Activated T-helper 2 cell treated with anti-CD3 and anti-CD28 coated beads, Interferon-gamma antibody, Interleukin-2, Interleukin-4, amounts not matched to agents 10 μg/mL and 5 μg/mL and 100 μg/mL, durations not matched to agents 14 hours and 24 hours and 36 hours (primary cell): Measurements from ENCODE around the gene GATAD2A. TPM values are rescaled to one million over a fixed set of nuclear protein-coding genes. Genes with fewer than 3 reads are reported as not detected.

ENCODE experiments used
- DNase-seq: peaks from one replicate; pipeline ENCODE4 v3.0.0; 2021; ENCODE audit warnings: low spot score
- H3K27ac Mint-ChIP-seq: one replicate; pipeline ENCODE4 v1.8.0; 2021; ENCODE audit warnings: mixed read lengths
- H3K27me3 Mint-ChIP-seq: one replicate; pipeline ENCODE4 v1.8.0; 2021; ENCODE audit warnings: low read depth, mixed read lengths
- H3K36me3 Mint-ChIP-seq: one replicate; pipeline ENCODE4 v1.8.0; 2021; ENCODE audit warnings: low read depth, mixed read lengths
- H3K4me1 Mint-ChIP-seq: one replicate; pipeline ENCODE4 v1.8.0; 2021; ENCODE audit warnings: low read depth, mixed read lengths
- H3K4me3 Mint-ChIP-seq: one replicate; pipeline ENCODE4 v1.8.0; 2021; ENCODE audit warnings: low read depth, mild to moderate bottlenecking, moderate library complexity, mixed read lengths
- H3K9me3 Mint-ChIP-seq: one replicate; pipeline ENCODE4 v1.8.0; 2021; ENCODE audit warnings: mixed read lengths
- intact Hi-C: fragments of 100-400 bp; cut with micrococcal nuclease; formaldehyde crosslinking; loops from one replicate; pipeline ENCODE4 v1.15.1; 2023
- total RNA-seq: library from RNA; stranded (reverse); gene quantifications from 2 replicates; pipeline ENCODE4 v1.2.3, GENCODE V29; 2022

The GATAD2A gene
- total RNA-seq, 1 donor from 2014 or later: 128 TPM

DNA sequence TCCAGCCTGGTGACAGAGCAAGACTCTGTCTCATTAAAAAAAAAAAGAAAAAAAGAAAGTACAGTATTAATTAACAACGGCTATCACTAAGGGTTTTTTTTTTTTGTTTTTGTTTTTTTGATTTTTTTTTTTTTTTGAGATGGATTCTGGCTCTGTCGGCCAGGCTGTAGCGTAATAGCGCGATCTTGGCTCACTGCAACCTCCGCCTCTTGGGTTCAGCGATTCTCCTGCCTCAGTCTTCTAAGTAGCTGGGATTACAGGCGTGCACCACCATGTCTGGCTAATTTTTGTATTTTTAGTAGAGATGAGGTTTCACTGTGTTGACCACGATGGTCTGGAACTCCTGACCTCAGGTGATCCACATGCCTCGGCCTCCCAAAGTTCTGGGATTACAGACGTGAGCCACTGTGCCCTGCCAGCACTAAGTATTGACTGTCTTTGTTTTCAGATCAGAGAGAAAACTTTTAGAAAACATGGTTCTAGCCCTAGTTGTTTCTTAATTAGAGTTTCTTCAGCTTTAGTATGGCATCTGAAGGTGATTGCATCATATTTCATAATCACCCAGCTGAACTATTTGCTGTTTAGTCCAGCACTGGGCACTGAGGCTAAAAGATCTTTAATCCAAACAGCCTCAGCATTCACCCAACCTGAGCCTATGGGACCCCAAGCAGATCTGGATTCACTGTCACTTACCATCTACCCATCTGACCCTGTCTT lies 2.7 kb upstream of the GATAD2A start:
- no peaks in the 10 kb centered on the region for H3K27me3 Mint-ChIP-seq
- intact Hi-C loops: no loop called here
- peaks cover 14% of the 10 kb centered on the region for H3K36me3 Mint-ChIP-seq
- DNase-seq: no peak
- no peak overlapping the region for H3K4me3 Mint-ChIP-seq
- H3K27ac Mint-ChIP-seq: no peak overlapping the region
- H3K9me3 Mint-ChIP-seq: no peaks in the 10 kb centered on the region
- peaks cover 33% of the 10 kb centered on the region for H3K4me1 Mint-ChIP-seq

DNA sequence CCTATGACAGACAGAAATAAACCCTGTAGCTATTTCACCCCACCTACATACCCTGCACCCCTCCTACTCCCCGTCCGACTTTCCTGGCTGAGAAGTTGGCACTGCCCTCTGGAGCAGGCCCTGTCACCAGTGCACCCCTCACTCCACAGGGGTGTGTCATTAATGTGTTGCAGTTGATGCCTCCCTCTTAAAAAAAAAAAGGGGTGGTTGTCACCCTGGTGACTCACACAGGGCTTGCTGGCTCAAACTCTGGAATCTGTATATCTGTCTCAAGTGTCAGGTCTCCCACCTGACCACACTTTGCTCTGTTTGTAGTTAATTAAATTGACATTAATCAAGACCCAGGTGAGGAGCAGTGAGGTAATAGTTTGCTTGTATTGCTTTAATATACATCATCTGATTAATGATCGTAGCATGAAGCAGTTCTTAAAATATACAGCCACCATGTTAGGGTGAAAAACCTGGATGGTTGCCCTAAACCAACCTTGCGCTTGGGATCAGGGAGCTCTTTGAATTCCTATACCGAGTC lies 2.0 kb upstream of the GATAD2A start:
- DNase-seq: no peak
- H3K36me3 Mint-ChIP-seq: peaks cover 14% of the 10 kb centered on the region
- peak overlapping the region; percentile 47 for H3K4me3 Mint-ChIP-seq
- H3K9me3 Mint-ChIP-seq: no peaks in the 10 kb centered on the region
- H3K27me3 Mint-ChIP-seq: no peaks in the 10 kb centered on the region
- intact Hi-C loops: no loop called here
- H3K27ac Mint-ChIP-seq: no peak overlapping the region
- peaks cover 39% of the 10 kb centered on the region for H3K4me1 Mint-ChIP-seq

DNA sequence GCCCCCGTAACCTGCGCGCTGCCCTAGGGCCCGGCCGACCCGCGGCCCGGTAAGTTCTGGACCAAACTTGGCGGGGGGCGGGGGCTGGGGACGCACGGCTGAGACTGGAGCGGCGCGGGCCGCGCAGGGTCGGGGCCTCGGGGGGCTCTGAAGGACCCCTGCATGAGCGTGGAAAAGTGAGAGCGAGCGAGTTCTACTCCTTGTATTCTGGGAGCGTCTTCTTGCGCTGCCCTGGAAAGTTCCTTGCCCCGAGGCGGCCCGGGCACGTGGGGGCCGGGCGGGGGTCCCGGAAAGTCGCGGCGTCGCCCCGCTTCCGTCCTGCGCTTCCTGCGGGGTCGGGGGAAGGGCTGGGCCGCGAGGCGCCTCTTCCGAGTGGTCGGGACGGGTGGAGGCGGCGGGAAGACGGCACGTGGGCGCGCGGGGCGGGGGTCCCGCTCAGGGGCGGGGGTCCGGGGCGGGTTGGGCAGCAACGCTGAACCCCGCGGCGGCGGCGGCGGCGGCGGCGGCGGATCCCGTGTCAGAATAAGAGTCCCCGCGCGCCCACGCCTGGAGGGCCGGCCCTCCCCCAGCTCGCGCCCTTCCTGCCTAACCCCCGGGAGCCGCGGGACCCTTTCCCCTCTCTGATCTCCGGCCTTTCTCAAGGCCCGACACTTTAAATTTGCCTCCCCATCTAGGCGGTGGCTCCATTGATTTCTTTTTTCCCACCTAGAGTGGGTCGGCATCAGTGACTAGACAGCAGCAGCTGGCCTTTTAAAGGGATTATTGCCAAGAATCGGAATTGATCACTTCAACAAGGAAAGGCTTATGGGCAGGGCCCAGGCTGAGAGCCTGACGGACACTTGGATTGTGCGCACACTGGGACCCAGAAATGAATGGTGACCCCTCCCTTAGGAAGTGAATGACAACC lies 749 bp downstream of the GATAD2A start:
- peak overlapping the region; percentile 97 for H3K4me3 Mint-ChIP-seq
- H3K36me3 Mint-ChIP-seq: peaks cover 20% of the 10 kb centered on the region
- peak overlapping the region; percentile 95 for H3K27ac Mint-ChIP-seq
- peaks cover 62% of the 10 kb centered on the region for H3K4me1 Mint-ChIP-seq
- H3K9me3 Mint-ChIP-seq: no peaks in the 10 kb centered on the region
- H3K27me3 Mint-ChIP-seq: no peaks in the 10 kb centered on the region
- peak; percentile 44 for DNase-seq
- intact Hi-C loops: loop anchor here (1.0 to 2.0 kb wide), 3 partner anchors 21 to 55 kb away; no protein-coding TSS in a partner anchor

DNA sequence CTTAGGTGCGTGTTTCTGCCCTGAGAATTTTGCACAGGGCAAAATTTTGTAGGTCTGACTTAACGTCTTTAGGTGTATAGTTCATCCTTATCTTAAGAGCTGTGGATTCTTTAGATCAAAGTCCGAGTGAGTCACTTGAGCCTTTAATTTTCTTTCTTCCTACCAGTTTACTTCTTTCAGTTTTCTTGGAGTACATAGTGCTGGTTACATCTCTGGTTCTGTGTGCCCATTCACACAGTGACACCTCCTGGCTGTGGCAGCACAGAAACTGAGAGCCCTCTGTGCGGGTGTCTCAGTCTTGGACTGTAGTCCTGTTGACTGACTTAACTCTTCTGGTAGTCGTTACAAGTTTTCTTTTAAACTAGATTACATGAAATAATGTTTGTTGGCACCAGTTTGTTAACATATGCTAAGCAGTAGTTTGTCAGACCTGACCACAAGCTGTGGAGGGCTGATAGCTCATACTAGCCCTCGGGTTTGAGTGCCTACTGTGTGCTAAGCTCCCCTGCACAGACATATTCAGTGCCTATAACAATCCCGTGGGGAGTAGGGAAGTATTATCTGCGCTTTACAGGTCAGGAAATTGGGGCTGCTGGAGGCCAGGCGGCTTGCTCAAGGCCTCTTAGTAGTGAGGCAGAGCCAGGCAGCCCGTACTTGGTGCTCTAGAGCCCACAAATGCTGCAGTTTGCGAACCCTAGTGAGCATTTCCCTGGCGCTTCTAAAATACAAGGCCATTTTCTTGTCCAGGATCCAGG lies 1.6 kb downstream of the GATAD2A start:
- Mint-ChIP-seq H3K9me3 (no peaks in the 10 kb centered on the region), H3K36me3 (peaks cover 18% of the 10 kb centered on the region), H3K27ac (peak overlapping the region; percentile 95), H3K4me1 (peaks cover 63% of the 10 kb centered on the region), H3K27me3 (no peaks in the 10 kb centered on the region), H3K4me3 (peak overlapping the region; percentile 97)
- intact Hi-C loops: loop anchor here (1.0 to 2.0 kb wide), 2 partner anchors 40 to 82 kb away; no protein-coding TSS in a partner anchor
- peak; percentile 36 for DNase-seq

DNA sequence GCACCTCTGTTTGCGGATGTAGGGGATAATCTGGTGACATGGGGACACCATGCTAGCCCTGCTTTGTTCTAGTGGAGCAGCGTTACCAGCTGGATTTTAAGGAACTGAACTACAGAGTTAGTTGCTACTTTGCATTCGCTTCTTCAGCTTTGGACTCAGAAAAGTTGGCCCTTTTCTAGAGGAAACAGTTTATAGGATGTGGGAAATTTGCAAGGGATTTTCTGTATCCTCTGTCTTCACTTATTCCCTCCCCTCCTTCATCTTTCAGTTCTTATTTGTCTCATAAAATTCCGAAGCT lies 2.1 kb downstream of the GATAD2A start:
- peaks cover 63% of the 10 kb centered on the region for H3K4me1 Mint-ChIP-seq
- DNase-seq: no peak
- H3K27ac Mint-ChIP-seq: no peak overlapping the region
- H3K4me3 Mint-ChIP-seq: no peak overlapping the region
- no peaks in the 10 kb centered on the region for H3K27me3 Mint-ChIP-seq
- intact Hi-C loops: loop anchor here (1.0 to 2.0 kb wide), 2 partner anchors 41 to 82 kb away; no protein-coding TSS in a partner anchor
- H3K9me3 Mint-ChIP-seq: no peaks in the 10 kb centered on the region
- peaks cover 21% of the 10 kb centered on the region for H3K36me3 Mint-ChIP-seq

DNA sequence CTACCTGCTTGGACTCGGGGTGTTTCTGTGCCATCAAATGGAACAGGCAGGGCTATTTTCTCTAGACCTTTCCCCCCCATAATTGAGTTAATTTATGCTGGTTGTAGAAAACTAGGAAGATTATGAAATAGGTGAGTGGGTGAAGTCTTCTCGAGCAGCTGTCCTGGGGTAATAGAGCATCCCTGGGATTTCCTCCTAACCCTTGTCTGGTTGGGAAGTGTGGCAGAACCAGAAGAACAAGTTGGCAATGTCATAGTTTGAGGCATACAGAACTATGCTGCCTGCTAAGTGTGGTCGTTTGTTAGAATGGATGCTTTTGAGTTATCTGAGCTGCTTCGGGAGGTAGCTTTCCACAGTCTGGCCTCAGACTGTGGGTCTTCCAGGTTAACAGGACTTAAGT lies 3.7 kb downstream of the GATAD2A start:
- intact Hi-C loops: no loop called here
- peaks cover 60% of the 10 kb centered on the region for H3K4me1 Mint-ChIP-seq
- DNase-seq: no peak
- H3K36me3 Mint-ChIP-seq: peaks cover 32% of the 10 kb centered on the region
- no peaks in the 10 kb centered on the region for H3K27me3 Mint-ChIP-seq
- no peak overlapping the region for H3K4me3 Mint-ChIP-seq
- no peaks in the 10 kb centered on the region for H3K9me3 Mint-ChIP-seq
- H3K27ac Mint-ChIP-seq: no peak overlapping the region

DNA sequence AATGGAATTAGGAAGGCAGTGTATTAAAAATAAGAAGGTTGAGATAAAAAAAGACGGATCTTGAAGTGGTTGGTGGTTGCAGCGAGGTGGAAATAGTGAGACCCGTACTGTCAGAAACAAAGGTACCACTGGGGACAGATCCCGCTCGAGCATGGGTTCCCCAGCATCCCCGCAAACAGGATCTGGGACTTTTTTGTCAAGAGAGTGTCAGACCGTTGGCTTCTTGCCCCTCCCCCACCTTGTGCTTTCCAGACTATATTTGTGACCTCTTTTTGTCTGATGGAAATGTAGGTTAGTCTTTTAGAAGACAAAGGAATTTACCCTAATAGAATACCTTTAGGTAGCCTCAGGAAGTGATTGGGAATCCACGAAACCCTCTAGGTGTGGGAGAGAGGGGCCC lies 4.2 kb downstream of the GATAD2A start:
- H3K4me3 Mint-ChIP-seq: no peak overlapping the region
- no peak for DNase-seq

DNA sequence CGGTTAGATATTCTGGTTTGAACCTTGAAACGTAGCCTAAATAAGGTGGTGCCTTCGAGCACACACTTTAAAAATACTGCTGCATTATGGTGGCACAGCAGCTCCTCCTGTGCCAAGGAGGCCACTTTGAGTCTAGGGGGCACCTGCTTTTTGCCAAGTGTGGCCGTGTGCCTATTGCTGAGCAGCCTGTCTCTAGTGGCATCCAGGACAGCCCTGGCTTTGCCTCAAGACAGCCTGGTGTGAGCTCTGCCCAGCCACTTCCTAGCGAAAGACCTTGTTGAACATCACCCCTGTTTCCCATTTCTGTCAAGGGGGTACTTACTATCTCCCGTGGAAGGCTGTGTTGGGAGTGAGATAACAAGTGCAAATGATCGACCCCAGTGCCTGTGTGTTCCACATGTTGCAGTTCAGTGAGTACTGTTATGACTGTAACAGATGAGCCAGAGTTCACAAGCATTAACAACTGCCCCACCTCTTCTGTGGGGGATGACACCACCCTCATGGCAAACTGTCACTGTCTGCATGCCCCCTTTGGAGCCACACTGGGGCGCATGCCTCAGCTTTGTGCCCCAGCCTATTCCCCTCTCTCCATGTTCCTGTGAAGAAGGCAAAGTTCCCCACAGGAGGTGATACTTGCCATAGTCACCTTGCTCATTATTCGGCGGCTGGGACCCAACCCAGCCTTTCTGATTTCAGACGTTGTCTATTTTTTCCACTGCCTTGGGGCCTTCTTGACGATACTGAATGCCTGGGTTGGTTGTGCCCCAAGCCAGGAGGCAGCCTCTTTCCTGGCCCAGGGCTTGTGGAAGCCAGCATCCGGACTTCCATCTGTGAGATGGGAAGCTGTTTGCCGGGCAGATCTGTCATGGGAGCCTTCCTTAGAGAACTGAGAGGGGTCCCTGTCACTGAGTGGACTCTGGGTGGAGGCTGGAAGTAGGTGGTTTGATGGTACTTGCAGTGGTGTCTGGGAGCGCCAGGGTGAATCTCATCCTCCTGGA lies 5.4 kb downstream of the GATAD2A start:
- Mint-ChIP-seq H3K27ac (peak overlapping the region; percentile 67), H3K4me1 (peaks cover 55% of the 10 kb centered on the region), H3K9me3 (no peaks in the 10 kb centered on the region), H3K27me3 (no peaks in the 10 kb centered on the region), H3K4me3 (no peak overlapping the region), H3K36me3 (peaks cover 35% of the 10 kb centered on the region)
- no peak for DNase-seq
- intact Hi-C loops: no loop called here

More for the DNA sequence above, 4.2 kb downstream of the GATAD2A start:
- H3K4me1 Mint-ChIP-seq: peaks cover 58% of the 10 kb centered on the region
- H3K27me3 Mint-ChIP-seq: no peaks in the 10 kb centered on the region
- H3K36me3 Mint-ChIP-seq: peaks cover 34% of the 10 kb centered on the region
- H3K9me3 Mint-ChIP-seq: no peaks in the 10 kb centered on the region
- no peak overlapping the region for H3K27ac Mint-ChIP-seq
- intact Hi-C loops: no loop called here

DNA sequence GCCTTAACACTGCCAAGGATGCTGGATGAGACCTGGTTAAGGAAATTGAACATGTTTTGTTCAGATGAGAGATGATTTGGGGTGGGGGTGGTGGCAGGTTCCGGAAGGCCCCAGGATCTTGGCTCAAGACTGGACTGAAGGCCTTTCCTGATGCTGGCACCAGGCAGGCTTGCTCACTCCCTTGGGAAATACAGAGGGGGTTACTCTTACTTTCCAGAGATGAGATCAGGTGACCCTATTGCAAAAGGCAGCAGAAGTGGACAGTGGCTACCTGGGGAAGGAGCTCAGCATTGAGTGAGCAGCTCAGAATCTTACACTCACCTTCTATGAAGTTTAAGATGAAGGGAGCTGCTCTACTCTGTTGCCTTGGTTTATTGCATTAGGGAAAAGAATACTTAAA lies 10.8 kb downstream of the GATAD2A start:
- H3K36me3 Mint-ChIP-seq: peaks cover 26% of the 10 kb centered on the region
- intact Hi-C loops: no loop called here
- H3K4me3 Mint-ChIP-seq: no peak overlapping the region
- DNase-seq: no peak
- no peak overlapping the region for H3K27ac Mint-ChIP-seq
- no peaks in the 10 kb centered on the region for H3K27me3 Mint-ChIP-seq
- peaks cover 43% of the 10 kb centered on the region for H3K4me1 Mint-ChIP-seq
- H3K9me3 Mint-ChIP-seq: no peaks in the 10 kb centered on the region

DNA sequence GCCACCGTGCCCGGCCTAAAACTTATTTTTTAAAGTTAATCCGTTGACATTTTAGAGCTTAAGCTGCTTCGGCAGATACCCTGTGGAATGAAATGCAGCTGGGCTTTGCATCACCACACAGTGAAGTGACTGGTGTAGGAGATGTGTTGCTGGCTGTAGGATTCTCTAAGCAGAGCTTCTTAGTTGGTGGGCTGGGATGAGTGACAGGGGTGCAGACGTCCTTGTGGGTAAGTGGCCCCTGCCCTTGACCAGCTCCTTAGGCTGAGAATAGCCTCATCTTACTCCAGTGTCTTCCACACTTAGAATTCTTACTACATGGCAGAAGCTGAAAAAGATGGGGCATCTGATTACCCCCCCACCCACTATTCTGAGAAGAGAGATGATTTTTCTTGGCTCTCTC lies 11.6 kb downstream of the GATAD2A start:
- H3K4me3 Mint-ChIP-seq: no peak overlapping the region
- DNase-seq: no peak
- no peaks in the 10 kb centered on the region for H3K9me3 Mint-ChIP-seq
- intact Hi-C loops: no loop called here
- H3K27me3 Mint-ChIP-seq: no peaks in the 10 kb centered on the region
- peaks cover 42% of the 10 kb centered on the region for H3K4me1 Mint-ChIP-seq
- no peak overlapping the region for H3K27ac Mint-ChIP-seq
- peaks cover 29% of the 10 kb centered on the region for H3K36me3 Mint-ChIP-seq

DNA sequence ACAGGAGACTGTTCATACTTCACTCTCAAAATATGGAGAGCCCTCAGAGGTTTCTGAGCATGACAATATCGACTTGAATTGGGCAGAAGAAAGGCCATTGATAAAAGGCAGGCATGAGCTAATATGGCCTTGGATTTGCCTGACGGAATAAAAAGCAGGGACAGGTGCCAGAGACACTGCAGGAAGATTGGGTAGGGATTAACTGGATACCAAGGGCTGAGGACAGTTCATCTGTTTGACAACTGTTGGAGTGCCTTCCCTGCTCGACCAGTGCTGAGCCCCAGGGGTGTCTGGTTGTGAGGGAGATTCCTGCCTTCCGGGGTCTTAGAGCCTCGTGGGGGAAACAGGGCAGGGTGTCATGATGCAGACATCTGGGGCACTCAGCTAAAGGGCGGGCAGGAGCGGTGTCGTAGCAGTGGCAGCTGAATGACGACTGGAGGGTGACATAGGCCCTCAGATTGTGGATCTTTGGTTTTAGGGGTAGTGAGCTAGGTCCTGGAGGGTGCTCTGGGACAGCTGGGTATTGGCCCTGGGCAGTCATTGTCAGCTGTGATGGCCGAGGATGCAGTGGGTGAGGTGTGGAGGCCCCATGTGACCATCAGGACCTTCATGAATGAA lies 12.3 kb downstream of the GATAD2A start:
- Mint-ChIP-seq H3K4me1 (peaks cover 42% of the 10 kb centered on the region), H3K9me3 (no peaks in the 10 kb centered on the region), H3K36me3 (peaks cover 25% of the 10 kb centered on the region), H3K4me3 (no peak overlapping the region), H3K27ac (no peak overlapping the region), H3K27me3 (no peaks in the 10 kb centered on the region)
- intact Hi-C loops: no loop called here
- no peak for DNase-seq
